GM18951 (cell line): ENCODE measurements around the gene SIRT6.
"Not testable (repeated sequence)": the region's sequence is repeated elsewhere in the genome, so short reads cannot be mapped to it uniquely, and the experiment has no call there.

ENCODE experiments used
- POLR2A ChIP-seq: IDR thresholded peaks from 4 replicates; pipeline ENCODE4 v1.6.1; 2011; ENCODE audit warnings: mild to moderate bottlenecking; ENCODE audit not compliant: insufficient read length, insufficient read depth; ENCODE audit errors: extremely low read depth
- in situ Hi-C: fragments of 300-500 bp; cut with MboI; formaldehyde crosslinking; loops from one replicate; pipeline ENCODE4 v1.12.0; 2022; ENCODE audit warnings: low sequenced_read_pairs, mixed read lengths, inconsistent platforms; ENCODE audit not compliant: unreplicated experiment

The SIRT6 gene

GRCh38 chr19:4173479-4174212 is 8.7 kb downstream of the SIRT6 start:
- TF ChIP-seq POLR2A: no peak
- in situ Hi-C loops: no loop called here

GRCh38 chr19:4172861-4173473 is 9.4 kb downstream of the SIRT6 start:
- TF ChIP-seq POLR2A: no peak
- in situ Hi-C loops: no loop called here

- TF ChIP-seq POLR2A: no peak
- in situ Hi-C loops: no loop called here
These were observed 10.7 kb downstream of the SIRT6 start for GRCh38 chr19:4171676-4172075.

DNA sequence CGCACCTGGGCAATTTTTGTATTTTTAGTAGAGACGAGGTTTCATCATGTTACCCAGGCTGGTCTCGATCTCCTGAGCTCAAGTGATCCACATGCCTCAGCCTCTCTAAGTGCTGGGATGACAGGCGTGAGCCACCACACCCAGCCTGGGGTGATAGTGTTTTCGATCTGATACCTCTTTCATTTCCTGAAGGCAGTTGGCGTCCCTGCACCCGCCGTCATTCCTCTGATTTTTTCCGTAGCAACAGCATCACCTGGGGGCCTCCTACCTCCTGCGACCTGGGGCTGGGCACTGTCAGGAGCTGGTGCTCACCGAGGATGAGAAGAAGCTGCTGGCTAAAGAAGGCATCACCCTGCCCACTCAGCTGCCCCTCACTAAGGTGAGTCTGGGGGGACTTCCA is 18.1 kb downstream of the SIRT6 start:
- no peak for TF ChIP-seq POLR2A
- in situ Hi-C loops: no loop called here

DNA sequence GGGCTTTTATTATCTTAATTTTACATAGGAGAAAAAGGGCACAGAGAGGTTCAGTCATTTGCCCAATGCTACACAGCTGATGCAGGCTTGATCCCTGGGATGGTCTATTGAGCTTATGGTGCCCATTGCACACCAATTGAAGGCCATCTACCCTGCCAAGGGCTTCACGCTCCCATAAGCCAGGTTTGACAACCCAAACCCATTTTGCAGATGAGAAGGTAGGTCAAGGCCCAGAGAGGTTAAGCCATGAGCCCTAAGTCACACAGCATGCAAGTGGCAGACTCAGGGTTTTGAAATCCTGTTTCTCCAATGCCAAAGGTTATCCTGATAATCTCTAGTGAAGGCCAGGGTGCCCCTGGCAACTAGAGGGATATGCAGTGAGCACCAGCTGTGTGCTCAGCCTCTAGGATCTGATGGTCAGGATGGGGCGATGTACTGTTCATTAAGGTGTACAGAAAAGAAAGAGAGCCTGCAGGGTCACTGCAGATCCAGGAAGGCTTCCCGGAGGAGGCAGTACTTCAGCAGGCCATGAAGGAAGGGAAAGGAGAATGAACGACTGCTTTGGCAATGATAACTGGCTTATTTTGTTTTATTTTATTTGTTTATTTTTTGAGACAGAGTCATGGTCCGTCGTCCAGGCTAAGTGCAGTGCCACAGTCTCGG is 20.8 kb downstream of the SIRT6 start:
- TF ChIP-seq POLR2A: no peak
- in situ Hi-C loops: no loop called here

GRCh38 chr19:4157971-4158370 is 24.4 kb downstream of the SIRT6 start:
- in situ Hi-C loops: not testable (repeated sequence)

- in situ Hi-C loops: no loop called here
These were observed 25.2 kb downstream of the SIRT6 start for GRCh38 chr19:4157164-4157563.

DNA sequence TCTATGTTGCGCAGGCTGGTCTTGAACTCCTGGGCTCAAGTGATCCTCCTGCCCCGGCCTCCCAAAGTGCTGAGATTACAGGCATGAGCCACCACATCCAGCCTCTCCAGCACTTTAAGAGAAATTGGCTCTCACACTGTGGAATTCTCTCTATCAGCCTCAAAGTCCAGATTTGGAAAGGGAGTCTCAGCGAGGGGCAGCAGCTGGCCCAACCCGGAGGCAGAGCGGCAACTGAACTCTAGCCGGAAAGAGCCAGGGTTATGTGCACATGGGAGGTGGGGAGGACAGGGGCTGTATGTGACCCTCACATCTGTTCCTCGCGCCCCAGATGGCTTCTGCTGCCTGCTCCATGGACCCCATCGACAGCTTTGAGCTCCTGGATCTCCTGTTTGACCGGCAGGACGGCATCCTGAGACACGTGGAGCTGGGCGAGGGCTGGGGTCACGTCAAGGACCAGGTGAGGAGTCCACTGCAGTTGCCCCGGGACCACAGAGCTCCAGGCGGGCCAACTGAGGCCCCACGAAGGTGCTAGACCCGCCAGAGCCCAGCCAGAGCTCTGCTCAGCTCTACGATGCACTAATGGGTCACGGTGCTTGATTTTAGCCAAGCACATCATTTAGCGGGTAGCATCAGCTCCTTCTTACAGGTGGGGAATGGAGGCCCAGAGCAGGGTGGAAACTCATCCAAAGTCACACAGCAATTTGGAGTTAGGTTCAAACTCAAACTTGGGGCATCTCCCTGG is 27.6 kb downstream of the SIRT6 start:
- TF ChIP-seq POLR2A: no peak
- in situ Hi-C loops: no loop called here

More at GRCh38 chr19:4157164-4157563, 25.2 kb downstream of the SIRT6 start:
- TF ChIP-seq POLR2A: no peak

DNA sequence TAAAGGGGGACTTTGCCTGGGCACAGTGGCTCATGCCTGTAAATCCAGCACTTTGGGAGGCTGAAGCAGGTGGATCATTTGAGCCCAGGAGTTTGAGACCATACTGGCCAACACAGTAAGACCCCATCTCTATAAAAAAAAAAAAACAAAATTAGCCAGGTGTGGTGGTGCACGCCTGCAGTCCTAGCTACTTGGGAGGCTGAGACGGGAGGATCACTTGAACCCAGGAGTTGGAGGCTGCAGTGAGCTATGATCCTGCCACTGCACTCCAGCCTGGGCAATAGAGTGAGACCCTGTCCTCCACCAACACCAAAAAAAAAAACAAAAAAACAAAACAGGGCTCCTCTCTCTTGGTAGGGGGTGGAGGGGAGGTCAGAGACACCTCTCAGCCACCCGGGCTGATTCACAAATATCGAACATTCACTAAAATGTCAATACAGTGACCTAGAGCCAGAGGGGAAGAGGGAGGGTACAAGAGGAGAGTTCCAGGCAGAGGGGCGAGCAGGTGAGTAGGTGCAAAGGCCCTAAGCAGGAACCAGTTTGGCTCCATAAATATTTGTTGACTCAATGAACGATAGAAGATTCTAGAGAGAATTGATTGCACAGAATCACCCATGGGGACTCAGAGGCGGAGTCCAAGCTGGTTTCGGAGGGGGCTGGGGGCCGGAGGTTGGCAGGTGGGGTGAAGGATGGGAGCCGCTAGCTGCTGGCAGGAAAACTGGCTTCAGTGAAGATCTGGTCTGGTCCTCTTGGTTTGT is 29.9 kb downstream of the SIRT6 start:
- no peak for TF ChIP-seq POLR2A
- in situ Hi-C loops: no loop called here

GRCh38 chr19:4151623-4152022 is 30.7 kb downstream of the SIRT6 start:
- no peak for TF ChIP-seq POLR2A
- in situ Hi-C loops: no loop called here

DNA sequence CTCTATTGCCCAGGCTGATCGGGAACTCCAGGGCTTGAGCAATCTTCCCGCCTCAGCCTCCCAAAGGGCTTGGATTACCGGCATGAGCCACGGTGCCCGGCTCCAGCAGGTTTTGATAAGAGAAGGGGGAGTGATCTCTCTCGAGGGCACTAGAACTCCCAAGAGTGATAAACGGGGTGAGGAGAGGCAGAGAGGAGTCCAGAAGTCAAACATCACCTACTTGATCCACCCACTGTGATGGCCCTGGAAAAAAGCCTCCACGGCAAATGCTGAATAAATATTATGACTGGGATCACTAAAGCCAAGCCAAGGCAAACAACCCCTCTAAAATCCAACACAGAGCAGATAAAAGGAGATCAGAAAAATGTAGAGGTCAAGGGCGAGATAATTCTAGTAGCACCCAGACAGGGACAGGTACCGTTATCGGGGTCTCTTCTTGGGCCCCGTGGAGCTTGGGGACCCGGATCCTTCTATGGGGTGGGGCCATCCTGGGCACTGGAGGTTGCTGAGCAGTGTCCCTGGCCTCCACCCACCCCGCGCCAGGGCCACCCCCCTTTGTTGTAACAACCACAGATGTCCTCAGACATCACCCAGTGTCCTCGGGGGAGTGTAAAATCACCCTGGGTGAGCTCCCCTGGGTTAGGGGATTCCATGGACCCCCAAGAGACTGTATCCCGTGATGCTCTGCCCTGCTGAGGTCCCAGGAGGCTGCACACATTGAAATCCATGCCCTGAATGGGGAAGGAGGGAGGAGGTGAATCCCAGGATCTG is 32.7 kb downstream of the SIRT6 start:
- in situ Hi-C loops: no loop called here
- no peak for TF ChIP-seq POLR2A

DNA sequence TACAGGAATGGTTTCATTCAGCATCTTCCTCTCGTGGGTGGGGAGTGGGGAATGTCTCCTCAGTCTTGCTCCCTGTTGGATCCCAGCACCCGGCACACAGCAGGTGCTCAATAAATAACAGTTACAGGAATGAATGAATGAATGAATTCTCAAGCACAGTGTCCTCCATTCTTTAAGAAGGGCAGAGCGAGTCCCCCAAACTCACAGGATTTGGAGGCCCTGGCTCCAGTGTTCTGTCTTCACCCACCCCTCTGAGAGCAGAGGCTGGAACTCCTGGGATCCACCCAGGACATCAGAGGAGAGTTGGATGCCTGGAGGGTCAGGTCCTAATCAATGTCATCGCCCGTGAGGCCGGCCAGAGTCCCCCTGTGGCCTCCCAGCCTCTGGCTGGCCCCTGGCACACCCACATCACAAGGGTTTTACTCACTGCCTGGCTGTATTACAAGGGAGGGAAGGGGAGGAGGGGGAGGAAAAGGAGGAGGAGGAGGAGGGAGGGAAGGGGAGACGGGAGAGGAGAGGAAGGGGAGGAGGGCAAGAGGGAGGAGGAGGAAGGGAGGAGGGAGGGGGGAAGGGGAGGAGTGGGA is 37.6 kb downstream of the SIRT6 start:
- no peak for TF ChIP-seq POLR2A
- in situ Hi-C loops: no loop called here

DNA sequence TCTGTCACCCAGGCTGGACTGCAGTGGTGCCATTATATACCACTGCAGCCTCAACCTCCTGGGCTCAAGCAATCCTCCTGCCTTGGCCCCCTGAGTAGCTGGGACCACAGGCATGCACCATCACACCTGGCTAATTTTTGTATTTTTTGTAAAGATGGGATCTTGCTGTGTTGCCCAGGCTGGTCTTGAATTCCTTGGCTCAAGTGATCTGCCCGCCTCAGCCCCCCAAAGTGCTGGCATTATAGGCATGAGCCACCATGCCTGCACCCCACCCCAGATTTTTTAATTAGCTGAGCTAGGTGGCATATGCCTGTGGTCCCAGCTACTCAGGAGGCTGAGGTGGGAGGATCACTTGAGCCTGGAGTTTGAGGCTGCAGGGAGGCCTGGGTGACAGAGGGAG is 39.4 kb downstream of the SIRT6 start:
- in situ Hi-C loops: not testable (repeated sequence)
